ENCODE results near the gene GCA. TPM values are rescaled to one million over a fixed set of nuclear protein-coding genes. Genes with fewer than 3 reads are reported as not detected.

The GCA gene
- total RNA-seq, 1 donor from 2014 or later = 4.5 TPM

DNA sequence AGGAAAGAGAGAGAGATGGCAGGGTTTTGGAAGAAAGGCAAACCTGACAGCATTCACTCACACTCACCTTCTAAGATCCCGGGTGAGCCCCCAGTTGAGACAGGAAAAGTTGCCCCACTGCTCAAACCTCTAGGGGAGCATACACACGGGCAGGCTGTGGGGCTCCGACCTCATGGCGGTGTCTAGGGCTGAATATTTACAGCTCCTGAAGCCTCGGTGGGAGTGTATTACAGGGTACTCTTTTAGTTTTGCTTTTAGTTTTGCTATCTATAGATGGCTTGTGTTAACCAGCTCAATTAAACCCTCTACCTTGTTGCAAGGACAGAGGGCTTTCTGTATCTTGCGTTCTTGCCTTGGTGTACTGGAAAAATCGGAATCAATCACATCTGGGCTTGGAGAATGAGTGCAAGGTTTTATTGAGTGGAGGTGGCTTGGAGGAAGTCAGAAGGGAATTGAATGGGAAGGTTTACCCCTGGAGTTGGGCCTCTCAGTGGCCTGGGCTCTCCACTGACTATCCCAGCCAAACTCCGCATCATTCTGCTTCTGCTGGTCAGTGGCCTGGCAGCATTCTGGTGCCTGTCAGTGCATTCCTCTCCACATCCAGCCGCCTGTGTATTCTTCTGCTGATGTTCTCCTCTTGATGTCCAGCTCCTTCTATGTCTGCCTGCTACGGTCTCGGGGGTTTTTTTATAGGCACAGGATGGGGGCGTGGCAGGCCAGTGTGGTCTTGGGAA, 15.3 kb upstream of the GCA start:
- no peak for DNase-seq (ENCODE audit: low read depth in 2 of 2)

DNA sequence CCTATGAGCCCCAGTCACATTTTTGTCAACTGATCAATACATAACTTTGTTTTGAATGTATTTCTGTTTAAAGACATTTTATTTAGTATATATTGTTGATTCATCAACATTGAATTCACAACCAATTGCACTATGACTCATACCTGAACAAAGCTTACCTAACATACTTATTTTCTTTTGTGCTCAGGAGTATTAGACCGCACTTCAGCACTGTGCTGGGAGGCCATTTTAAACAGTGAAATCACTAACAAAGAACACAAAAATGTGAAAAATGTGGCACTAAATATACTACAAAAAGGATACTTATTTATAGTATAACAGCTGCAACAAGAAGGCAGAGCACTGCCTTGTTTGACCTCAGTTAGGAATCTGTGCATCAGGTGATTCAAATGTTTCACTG, 13.1 kb upstream of the GCA start:
- no peak for DNase-seq (ENCODE audit: low read depth in 2 of 2)

DNA sequence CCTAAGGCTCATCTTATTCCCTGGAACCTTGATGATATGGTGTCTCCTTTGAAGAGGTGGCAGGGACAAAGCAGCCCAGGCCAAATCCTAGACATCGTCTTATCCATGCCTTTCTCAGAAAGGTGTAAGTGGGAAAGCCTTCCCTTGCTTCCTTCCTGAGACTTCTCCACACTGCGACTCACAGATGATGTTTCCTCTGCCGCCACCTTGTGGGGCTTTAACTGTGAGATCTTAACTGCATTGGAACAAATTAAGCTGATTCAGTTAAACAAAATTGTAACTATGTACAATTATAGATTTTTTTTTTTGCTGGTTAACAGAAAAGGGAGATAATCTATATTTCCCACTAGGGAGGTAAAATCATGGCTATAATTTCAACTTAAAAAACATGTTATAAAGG, 10.0 kb upstream of the GCA start:
- DNase-seq (ENCODE audit: low read depth in 2 of 2) = peak in 1 of 2 donors; percentile 22

DNA sequence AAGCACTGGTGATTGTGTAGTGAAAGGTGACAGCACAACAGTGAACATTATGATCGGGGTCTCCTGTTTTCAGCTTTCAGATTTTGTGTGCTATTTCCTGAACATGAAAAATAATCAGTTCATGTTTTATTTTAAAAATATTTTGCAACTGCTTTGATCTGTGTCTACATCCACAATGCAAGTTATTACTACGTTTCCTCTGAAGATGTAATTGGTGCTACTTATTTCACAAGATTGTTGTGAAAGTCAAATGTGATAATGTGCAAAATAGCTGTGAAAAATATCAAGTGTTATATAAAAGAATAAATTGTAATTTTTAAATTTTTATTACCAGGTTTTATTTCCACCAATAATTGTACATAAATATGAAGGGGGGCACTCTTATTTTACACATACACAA, 6.1 kb upstream of the GCA start:
- no peak for DNase-seq (ENCODE audit: low read depth in 2 of 2)

DNA sequence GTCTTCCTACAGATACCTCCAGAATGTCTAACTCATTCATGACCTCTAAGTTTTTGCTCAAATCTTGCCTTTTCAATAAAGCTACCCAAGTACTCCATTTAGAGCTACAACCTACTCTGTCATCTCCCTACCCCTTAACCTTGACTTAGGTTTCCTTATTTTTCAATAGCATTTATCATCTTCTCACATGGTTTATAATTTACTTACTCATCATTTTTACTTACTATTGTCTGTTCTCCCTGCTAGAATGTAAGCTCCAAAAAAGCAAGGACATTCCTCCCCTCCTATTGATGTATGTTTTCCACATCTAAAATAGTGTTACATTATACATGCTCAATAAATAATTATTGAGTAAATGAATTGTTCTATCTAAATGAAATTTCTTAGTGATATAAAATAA, 3.1 kb upstream of the GCA start:
- DNase-seq (ENCODE audit: low read depth in 2 of 2) = no peak

DNA sequence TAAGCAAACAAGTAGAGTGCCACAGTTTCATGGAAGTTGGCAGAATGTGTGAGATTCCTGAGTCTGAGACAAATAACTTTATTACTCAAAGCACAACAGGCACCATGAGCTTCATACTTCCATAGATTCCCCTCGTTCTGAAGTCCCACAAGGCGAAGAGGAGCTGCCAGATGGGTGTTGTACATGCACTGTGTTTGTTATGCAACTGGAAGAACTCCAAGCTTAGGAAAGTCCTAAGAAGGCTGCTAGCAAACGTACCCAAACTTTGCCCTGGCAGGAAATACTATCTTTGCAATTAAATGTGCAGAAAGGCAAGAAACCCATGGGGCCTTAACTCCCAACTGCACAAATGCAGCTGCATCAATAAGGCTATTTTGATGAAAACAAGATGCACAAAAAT, 1.6 kb upstream of the GCA start:
- DNase-seq (ENCODE audit: low read depth in 2 of 2) = no peak

DNA sequence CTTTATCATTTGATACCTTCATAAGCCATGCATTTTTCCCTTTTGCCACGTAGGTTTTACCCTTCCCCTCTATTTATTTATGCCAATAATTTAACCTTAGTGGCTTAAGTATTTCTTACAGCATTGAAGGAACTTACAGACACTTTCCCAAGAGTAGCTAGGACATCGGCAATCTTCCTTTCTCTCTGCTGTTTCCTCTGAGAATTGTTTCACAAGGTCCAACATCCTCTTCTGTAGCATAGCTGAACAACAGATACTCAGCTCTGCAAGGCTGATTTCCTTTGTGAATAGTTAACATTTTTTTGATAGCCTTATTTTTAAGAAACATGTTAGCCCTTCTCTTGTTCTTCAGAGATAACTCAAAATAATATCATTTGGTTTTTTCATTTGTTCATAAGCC, 1.1 kb upstream of the GCA start:
- DNase-seq (ENCODE audit: low read depth in 2 of 2) = no peak

DNA sequence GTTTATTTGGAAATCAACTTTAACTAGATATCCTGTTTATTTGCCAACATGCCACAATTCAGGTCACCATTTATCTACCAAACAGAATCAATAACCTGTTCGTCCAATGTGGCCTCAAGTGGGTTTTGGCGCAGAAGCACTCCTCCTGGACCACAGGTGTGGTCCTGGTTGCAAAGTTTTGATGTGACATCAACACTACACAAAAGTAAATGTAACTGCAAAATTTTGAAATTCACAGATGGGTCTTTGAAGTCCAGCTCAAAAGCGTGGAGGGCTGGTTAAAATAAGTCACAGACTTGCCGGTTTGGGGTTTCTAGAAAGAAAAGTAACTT, 474 bp upstream of the GCA start:
- no peak for DNase-seq (ENCODE audit: low read depth in 2 of 2)

DNA sequence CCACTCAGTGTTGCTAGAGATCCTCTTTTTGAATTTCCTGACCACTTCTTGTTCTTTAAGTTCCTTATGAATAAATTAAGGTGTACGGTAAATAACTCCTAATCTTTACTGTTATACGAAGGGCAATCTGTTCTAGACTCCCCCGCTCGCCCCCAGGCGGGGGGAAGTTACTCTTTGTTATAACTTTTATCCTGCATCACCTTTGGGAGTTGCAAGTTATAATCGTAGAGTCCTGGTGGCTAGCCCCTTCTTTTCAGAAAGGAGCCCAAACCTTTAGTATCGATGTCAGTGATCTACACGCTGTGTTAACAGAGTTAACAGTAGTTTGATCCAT, 652 bp downstream of the GCA start:
- DNase-seq (ENCODE audit: low read depth in 2 of 2) = no peak

DNA sequence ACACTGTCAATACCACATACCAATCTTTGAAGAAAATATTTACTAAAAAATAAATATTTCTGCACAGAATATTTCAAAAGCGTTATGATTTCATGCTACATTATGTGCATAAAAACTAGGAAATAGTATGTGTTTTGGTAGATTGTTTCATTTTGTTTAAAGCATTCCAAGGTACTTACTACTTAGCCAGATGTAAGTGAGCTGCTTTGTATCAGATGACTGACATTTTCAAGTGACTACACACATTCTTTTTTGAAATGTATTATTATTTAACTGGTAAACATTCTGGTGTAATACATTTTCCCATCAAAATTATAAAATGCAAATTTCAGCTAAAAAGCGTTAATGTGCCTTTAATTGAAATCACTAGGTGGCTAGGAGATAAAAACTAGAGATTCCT, 21.5 kb downstream of the GCA start:
- DNase-seq (ENCODE audit: low read depth in 2 of 2) = no peak

DNA sequence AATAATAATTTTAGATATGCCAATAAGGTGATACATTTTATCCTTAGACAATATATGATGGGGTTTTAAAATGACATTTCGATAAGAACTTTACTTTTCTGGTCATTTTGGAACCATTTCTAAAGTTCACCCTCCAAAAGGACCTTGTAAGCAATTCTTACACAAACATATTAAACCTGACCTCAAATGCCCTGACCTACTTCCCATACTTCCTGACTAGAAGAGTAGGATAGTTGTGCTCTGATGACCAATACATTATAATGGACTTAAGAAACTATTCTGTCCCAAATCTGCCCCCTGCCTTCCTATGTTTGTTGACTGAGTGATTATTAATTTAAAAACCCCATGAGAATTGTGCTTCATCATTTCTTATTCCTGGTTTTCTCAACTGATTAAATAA, 24.6 kb downstream of the GCA start:
- DNase-seq (ENCODE audit: low read depth in 2 of 2) = no peak

DNA sequence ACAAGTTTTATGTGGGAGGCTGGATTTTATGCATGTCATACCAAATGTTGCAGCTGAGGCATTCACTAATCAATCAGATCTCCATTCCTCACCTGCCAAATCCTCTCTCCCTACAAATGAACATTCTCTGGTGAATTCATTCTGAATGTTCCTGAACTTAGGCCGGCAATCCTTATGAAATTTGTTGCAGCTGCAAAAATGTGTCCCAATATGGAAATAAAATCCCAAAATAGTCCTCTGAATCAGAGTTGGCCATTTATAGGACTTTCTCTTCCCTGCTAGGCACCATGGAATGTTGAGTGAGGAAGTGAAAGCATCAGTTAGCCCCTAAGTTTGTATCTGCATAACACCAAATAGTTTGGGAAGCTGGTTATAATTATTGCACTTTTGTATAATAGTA, 25.6 kb downstream of the GCA start:
- DNase-seq (ENCODE audit: low read depth in 2 of 2) = no peak

DNA sequence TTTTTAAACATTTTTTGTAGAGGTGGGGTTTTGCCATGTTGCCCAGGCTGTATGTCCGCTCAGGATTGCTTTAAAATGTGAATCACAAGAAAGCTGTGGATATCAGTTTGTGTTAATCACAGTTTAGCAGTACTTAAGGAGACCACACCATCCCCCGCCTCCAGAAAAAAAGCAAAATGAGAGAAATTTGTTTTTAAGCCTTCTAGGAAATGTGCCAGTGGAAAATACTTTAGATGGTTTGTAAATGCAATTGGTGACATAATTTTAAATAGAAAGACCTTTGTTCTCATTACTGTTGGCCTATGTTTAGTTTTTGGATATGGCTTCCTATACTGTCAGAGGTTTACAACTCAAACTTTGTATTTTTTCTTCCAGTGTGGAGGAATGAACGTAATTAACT, 27.0 kb downstream of the GCA start:
- DNase-seq (ENCODE audit: low read depth in 2 of 2) = no peak

DNA sequence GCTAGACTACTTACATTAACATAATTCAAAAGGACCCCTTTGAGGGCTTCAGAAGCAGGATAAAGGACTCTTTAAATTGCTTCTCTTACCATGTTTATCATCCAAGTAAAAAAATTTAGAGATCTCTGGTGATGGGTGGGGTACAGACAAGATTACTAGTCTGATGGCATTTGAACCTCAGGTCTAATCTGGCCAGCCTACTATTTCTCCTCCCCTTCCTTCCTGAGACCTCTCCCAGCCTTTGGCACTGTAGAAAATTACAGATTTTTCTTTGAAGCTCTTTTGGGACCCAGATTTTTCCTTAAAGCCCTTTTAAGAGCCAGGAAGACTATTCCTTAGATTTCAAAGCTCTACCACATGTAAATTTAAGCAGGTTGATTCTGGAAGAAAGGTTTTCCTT, 28.9 kb downstream of the GCA start:
- DNase-seq (ENCODE audit: low read depth in 2 of 2) = no peak

DNA sequence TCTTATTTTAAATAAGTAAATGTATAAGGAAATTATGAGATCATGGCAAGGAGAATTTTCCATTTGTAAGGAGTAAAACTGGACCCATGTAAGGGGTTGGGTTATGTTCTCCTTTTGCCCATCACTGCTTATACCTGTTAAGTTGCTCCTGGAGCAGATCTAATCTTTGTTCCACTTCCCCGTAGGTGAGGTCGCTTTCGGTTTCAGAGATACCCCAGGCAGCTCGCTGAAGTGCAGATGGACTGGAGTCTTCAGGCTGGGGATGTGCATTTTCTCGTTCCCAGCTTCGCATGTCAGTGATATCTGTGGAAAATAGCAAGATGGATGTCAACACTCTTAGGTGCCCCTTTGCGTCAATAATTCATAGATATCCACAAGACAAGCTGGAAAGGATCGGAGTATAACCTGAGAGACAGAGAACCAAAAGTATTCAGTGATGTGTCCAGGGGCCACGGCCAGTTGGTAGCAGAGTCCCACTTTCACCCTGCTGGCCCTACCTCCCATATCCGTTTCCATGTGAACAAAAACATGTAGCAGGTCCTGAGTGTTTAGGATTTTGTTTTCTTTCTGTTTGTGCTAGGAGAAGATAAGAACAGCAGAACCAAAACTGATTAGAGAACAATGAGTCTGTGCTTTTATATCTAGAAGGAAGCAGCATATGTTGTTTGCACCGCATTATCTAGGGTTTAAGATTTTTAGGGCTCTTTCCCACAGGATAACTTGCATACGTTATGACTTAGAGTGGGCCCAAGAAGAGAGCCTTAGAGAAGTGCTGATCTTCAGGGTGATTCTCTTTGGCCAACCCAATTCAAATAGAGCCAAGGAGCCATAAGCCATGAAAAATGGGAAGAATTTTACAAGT, 36.0 kb downstream of the GCA start:
- DNase-seq (ENCODE audit: low read depth in 2 of 2) = no peak

DNA sequence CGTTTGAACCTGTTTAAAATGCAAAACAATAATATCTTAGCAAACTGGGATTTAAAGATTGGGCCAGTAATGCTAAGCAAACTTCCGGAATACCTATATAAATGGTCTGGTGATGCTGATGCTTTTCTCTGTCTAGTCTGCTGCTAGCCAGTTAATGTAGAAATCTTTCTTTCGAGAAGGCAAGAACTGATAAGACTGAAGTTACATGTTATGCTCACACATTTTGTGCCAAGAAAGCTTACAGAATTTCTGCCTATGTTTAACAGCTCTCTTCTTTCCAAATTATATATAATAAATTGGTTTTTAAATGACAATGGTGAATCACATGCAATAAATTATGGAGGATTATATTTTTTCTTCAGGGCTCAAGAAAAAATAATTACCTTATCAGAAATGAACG, 37.9 kb downstream of the GCA start:
- no peak for DNase-seq (ENCODE audit: low read depth in 2 of 2)

DNA sequence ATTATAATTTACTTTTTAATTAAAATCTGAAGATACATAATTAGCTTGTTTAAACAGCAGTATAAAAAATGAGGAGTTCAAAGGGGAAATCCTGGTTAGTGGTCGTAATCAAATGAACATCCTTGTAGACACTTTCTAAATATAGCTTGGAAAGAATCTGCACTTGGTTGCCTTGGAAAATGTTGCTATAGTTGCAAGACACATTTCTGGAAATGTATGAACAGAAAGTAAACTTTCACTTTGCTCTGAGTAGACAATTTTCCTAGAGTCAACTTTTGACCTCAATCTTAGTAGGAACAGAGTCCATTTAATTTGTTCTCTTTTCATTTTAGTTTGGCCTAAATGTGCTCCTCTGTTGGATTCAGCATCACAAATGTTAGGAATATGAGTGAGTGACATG, 38.3 kb downstream of the GCA start:
- DNase-seq (ENCODE audit: low read depth in 2 of 2) = no peak

DNA sequence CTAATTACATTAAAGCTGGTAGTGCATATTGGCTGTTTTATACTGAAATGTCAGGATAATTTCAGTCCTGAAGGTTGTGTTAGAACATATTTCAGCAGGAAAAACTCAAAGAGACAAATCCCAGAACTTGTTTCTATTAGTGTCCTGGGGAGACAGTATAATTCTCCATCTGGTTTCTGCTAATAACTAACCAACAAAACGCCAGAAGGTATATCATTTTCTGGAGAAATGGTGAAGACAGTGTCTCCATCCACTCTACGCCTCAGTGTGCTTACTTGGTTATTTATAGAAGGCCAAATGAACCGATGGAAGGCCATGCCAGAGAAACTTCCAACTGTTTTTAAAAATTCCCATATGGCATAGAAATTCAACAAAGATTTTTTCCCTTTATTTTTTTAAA, 41.6 kb downstream of the GCA start:
- DNase-seq (ENCODE audit: low read depth in 2 of 2) = no peak

DNA sequence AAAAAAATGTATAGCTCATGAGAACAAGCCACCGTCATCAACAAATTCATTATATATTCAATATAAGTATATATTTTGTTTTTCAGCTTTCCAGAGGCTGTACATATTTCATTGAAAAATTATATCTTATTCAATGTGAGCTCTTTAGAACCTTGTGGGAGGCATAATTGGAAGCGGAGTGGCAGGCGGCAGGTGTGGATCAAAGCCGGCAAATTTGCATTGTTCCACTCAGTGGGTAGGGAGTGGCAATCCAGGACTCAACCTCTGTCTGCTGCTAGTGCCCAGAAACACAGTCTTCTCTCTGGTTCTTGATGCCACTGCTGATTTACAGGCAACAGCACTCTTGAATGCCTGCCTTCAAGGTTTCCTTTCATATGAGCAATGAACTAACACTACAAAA, 46.9 kb downstream of the GCA start:
- no peak for DNase-seq (ENCODE audit: low read depth in 2 of 2)

DNA sequence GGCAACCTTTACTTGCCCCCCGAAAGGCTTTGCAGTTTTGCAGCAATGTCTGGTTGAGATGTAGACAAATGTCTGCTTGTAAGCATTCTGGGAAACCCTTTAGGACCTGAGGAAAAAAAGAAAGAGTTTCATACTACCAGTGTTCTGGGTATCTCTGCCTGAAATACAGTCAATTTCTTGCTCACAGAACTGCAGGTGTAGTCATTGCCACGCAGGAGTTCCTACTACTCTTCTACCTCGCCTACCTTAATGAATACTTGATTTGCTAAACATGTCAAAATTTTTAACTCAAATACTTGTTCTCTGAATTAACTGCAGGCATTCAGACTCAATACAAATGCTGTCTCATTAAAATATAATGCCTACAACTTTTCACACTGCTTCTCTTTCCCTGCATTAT, 56.4 kb downstream of the GCA start:
- DNase-seq (ENCODE audit: low read depth in 2 of 2) = no peak

DNA sequence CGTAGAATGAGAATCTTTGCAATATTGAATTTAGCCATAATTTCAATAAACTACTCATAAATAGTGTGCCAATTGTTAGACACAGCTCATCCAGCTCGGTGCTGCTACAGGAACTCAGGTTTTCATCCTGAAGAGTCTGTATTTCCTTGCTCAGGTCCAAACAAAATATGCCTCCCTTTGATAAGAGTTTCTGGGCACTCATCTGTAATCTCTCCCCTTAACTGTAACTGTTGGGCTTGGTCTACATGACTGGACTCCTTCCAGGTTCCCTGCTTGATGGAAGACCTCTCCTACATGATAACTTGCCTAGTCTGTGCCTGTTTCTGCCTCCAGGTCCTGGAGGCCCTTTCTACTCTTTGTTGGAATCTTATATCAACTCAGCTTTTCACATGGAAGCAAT, 57.9 kb downstream of the GCA start:
- no peak for DNase-seq (ENCODE audit: low read depth in 2 of 2)

DNA sequence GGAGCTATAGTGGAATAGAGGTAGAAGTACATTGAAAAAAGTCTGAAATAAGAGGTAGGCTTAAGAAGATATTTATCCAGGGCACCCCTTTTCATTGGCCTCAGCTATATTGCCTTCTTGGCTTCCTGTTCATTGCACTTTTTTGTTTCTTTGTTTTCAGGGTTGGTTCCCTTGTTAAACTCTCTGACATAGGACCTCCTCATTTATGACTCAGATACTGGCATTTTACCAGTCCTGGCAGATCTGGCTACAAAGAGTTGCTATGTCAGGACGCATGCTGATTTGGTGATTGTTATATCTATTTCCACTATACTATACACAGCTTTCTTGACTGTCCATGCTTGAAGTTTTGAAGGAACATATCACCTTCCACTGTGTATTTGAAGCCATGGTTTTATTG, 60.0 kb downstream of the GCA start:
- DNase-seq (ENCODE audit: low read depth in 2 of 2) = peak in 1 of 2 donors; percentile 0
